ENCODE measurements around the gene TET1. TPM values are rescaled to one million over a fixed set of nuclear protein-coding genes. Genes with fewer than 3 reads are reported as not detected.
"Not testable (repeated sequence)": the region's sequence is repeated elsewhere in the genome, so short reads cannot be mapped to it uniquely, and the experiment has no call there.

The TET1 gene
- total RNA-seq, 2 donors from 2014 or later: 0.82 to 1.6 TPM

- ATAC-seq: no peak
- H3K9me3 Mint-ChIP-seq: no peaks in the 10 kb centered on the region
These were observed 73.1 kb downstream of the TET1 start for GRCh38 chr10:68633281-68633680.

GRCh38 chr10:68633816-68634466 is 73.8 kb downstream of the TET1 start:
- Mint-ChIP-seq H3K9me3 (no peaks in the 10 kb centered on the region), H3K36me3 (no peaks in the 10 kb centered on the region), H3K27ac (no peak overlapping the region)
- no peak for ATAC-seq
- DNase-seq (ENCODE audit: low spot score in 2 of 2): no peak

More at GRCh38 chr10:68633281-68633680, 73.1 kb downstream of the TET1 start:
- no peaks in the 10 kb centered on the region for H3K36me3 Mint-ChIP-seq
- H3K27ac Mint-ChIP-seq: no peak overlapping the region
- no peak for DNase-seq (ENCODE audit: low spot score in 2 of 2)

- ATAC-seq (no peak), DNase-seq (ENCODE audit: low spot score in 2 of 2) (no peak)
- Mint-ChIP-seq H3K27ac (no peak overlapping the region), H3K9me3 (no peaks in the 10 kb centered on the region), H3K36me3 (no peaks in the 10 kb centered on the region)
These were observed 76.2 kb downstream of the TET1 start for GRCh38 chr10:68636335-68636734.

GRCh38 chr10:68643550-68643949 is 83.4 kb downstream of the TET1 start:
- not testable (repeated sequence) for H3K9me3 Mint-ChIP-seq, ATAC-seq, H3K27ac Mint-ChIP-seq

GRCh38 chr10:68647672-68648341 is 87.7 kb downstream of the TET1 start:
- Mint-ChIP-seq H3K27ac (no peak overlapping the region), H3K36me3 (peaks cover 4 to 7% of the 10 kb centered on the region in 2 donors), H3K9me3 (no peaks in the 10 kb centered on the region)
- DNase-seq (ENCODE audit: low spot score in 2 of 2) (no peak), ATAC-seq (no peak)

More at GRCh38 chr10:68643550-68643949, 83.4 kb downstream of the TET1 start:
- not testable (repeated sequence) for H3K36me3 Mint-ChIP-seq; DNase-seq (ENCODE audit: low spot score in 2 of 2)

- Mint-ChIP-seq H3K36me3 (no peaks in the 10 kb centered on the region), H3K27ac (no peak overlapping the region), H3K9me3 (no peaks in the 10 kb centered on the region)
- ATAC-seq (no peak), DNase-seq (ENCODE audit: low spot score in 2 of 2) (no peak)
These were observed 95.5 kb downstream of the TET1 start for GRCh38 chr10:68655620-68656126.

GRCh38 chr10:68665841-68666240 is 105.7 kb downstream of the TET1 start:
- Mint-ChIP-seq H3K27ac (no peak overlapping the region), H3K9me3 (no peaks in the 10 kb centered on the region), H3K36me3 (no peaks in the 10 kb centered on the region)
- DNase-seq (ENCODE audit: low spot score in 2 of 2) (no peak), ATAC-seq (no peak)

GRCh38 chr10:68666280-68666760 is 106.2 kb downstream of the TET1 start:
- H3K9me3 Mint-ChIP-seq: no peaks in the 10 kb centered on the region
- H3K27ac Mint-ChIP-seq: no peak overlapping the region
- ATAC-seq (peak in 1 of 2 donors; percentile 73), DNase-seq (ENCODE audit: low spot score in 2 of 2) (no peak)
- H3K36me3 Mint-ChIP-seq: no peaks in the 10 kb centered on the region

- Mint-ChIP-seq H3K27ac (no peak overlapping the region), H3K9me3 (no peaks in the 10 kb centered on the region), H3K36me3 (no peaks in the 10 kb centered on the region)
- ATAC-seq (peak in 1 of 2 donors; percentile 38), DNase-seq (ENCODE audit: low spot score in 2 of 2) (no peak)
These were observed 108.1 kb downstream of the TET1 start for GRCh38 chr10:68668231-68668630.

GRCh38 chr10:68668972-68669371 is 108.8 kb downstream of the TET1 start:
- H3K36me3 Mint-ChIP-seq: no peaks in the 10 kb centered on the region
- ATAC-seq (no peak), DNase-seq (ENCODE audit: low spot score in 2 of 2) (no peak)
- no peaks in the 10 kb centered on the region for H3K9me3 Mint-ChIP-seq
- peak overlapping the region in 1 of 2 donors; percentile 81 for H3K27ac Mint-ChIP-seq

- peaks cover 0 to 4% of the 10 kb centered on the region in 2 donors for H3K36me3 Mint-ChIP-seq
- ATAC-seq (no peak), DNase-seq (ENCODE audit: low spot score in 2 of 2) (no peak)
- peak overlapping the region in 1 of 2 donors; percentile 62 for H3K27ac Mint-ChIP-seq
- H3K9me3 Mint-ChIP-seq: no peaks in the 10 kb centered on the region
These were observed 124.3 kb downstream of the TET1 start for GRCh38 chr10:68684413-68684812.

GRCh38 chr10:68696018-68696417 is 135.9 kb downstream of the TET1 start:
- H3K27ac Mint-ChIP-seq: no peak overlapping the region
- H3K9me3 Mint-ChIP-seq: no peaks in the 10 kb centered on the region
- ATAC-seq (no peak), DNase-seq (ENCODE audit: low spot score in 2 of 2) (no peak)
- no peaks in the 10 kb centered on the region for H3K36me3 Mint-ChIP-seq

GRCh38 chr10:68697106-68697505 is 137.0 kb downstream of the TET1 start:
- DNase-seq (ENCODE audit: low spot score in 2 of 2) (no peak), ATAC-seq (no peak)
- Mint-ChIP-seq H3K36me3 (no peaks in the 10 kb centered on the region), H3K9me3 (no peaks in the 10 kb centered on the region), H3K27ac (no peak overlapping the region)

GRCh38 chr10:68700197-68700596 is 140.1 kb downstream of the TET1 start:
- Mint-ChIP-seq H3K27ac (no peak overlapping the region), H3K36me3 (no peaks in the 10 kb centered on the region)

GRCh38 chr10:68705548-68705947 is 145.4 kb downstream of the TET1 start:
- Mint-ChIP-seq H3K9me3 (no peaks in the 10 kb centered on the region), H3K36me3 (no peaks in the 10 kb centered on the region), H3K27ac (no peak overlapping the region)
- no peak for ATAC-seq
- no peak for DNase-seq (ENCODE audit: low spot score in 2 of 2)

More at GRCh38 chr10:68700197-68700596, 140.1 kb downstream of the TET1 start:
- H3K9me3 Mint-ChIP-seq: no peaks in the 10 kb centered on the region
- ATAC-seq: no peak
- DNase-seq (ENCODE audit: low spot score in 2 of 2): no peak

GRCh38 chr10:68708987-68709386 is 148.8 kb downstream of the TET1 start:
- not testable (repeated sequence) for H3K36me3 Mint-ChIP-seq; H3K9me3 Mint-ChIP-seq; H3K27ac Mint-ChIP-seq; DNase-seq (ENCODE audit: low spot score in 2 of 2); ATAC-seq

GRCh38 chr10:68713065-68713464 is 152.9 kb downstream of the TET1 start:
- not testable (repeated sequence) for H3K9me3 Mint-ChIP-seq; H3K27ac Mint-ChIP-seq; DNase-seq (ENCODE audit: low spot score in 2 of 2); H3K36me3 Mint-ChIP-seq; ATAC-seq
